Sigmoid colon (tissue), 7 donors: ENCODE results near the gene RPS6KA2. TPM values are rescaled to one million over a fixed set of nuclear protein-coding genes. Genes with fewer than 3 reads are reported as not detected.

Experiments used
- DNase-seq: peaks from one replicate; pipeline ENCODE4 v3.0.0-alpha.2; 2019
- H3K27ac ChIP-seq, 4 donors: fragments of 200-600 bp; sonication (generic); one replicate each; pipeline ENCODE4 v1.5.1; 2016 to 2019; ENCODE audit warnings: mild to moderate bottlenecking in 1 of 4
- H3K27me3 ChIP-seq, 3 donors: fragments of 200-600 bp; sonication (generic); one replicate each; pipeline ENCODE4 v1.5.1; 2019; ENCODE audit warnings: mild to moderate bottlenecking in 1 of 3
- H3K36me3 ChIP-seq, 4 donors: fragments of 200-600 bp; sonication (generic); one replicate each; pipeline ENCODE4 v1.5.1; 2016 to 2019
- H3K4me1 ChIP-seq, 4 donors: fragments of 200-600 bp; sonication (generic); one replicate each; pipeline ENCODE4 v1.5.1; 2017 to 2019
- H3K4me3 ChIP-seq, 4 donors: fragments of 200-600 bp; sonication (generic); one replicate each; pipeline ENCODE4 v1.5.1; 2017 to 2019; ENCODE audit warnings: mild to moderate bottlenecking in 2 of 4, moderate library complexity in 1 of 4
- H3K9me3 ChIP-seq, 4 donors: fragments of 200-600 bp in 3 of 4; sonication (generic) in 3 of 4; one replicate each; pipeline versions ENCODE4 v1.5.1 to v1.6.1; 2013 to 2019
- CTCF ChIP-seq, 4 experiments: fragments of 450-650 bp in 3 of 4; fragments of 200-600 bp in 1 of 4; IDR thresholded peaks; one replicate each; pipeline ENCODE4 v1.5.1; 2016 to 2019; ENCODE audit warnings: antibody characterized with exemption in 4 of 4, mild to moderate bottlenecking in 3 of 4, moderate library complexity in 2 of 4
- EP300 ChIP-seq, 4 donors: sonication (generic); formaldehyde crosslinking; IDR thresholded peaks; one replicate each; pipeline ENCODE4 v1.6.1; 2017; ENCODE audit warnings: antibody characterized with exemption in 4 of 4
- POLR2A ChIP-seq, 2 donors: fragments of 450-650 bp; IDR thresholded peaks; one replicate each; pipeline ENCODE4 v1.6.1; 2016; ENCODE audit warnings: antibody characterized with exemption in 2 of 2, mild to moderate bottlenecking in 2 of 2, moderate library complexity in 2 of 2
- POLR2AphosphoS5 ChIP-seq, 4 donors: sonication (generic); formaldehyde crosslinking; IDR thresholded peaks; one replicate each; pipeline ENCODE4 v1.6.1; 2017; ENCODE audit warnings: antibody characterized with exemption in 4 of 4
- WGBS, 2 donors: extraction: QIAGEN DNeasy Blood & Tissue Kit; methylation state at CpG; one replicate each; pipeline ENCODE4 v1.1.7; 2013; 5-methylcytosine and 5-hydroxymethylcytosine counted together
- intact Hi-C: fragments of 100-400 bp; cut with DNase I; formaldehyde crosslinking; loops from one replicate; pipeline ENCODE4 v1.15.1; 2023
- polyA plus RNA-seq, 3 donors: library from polyadenylated mRNA; stranded (reverse); fragments of 200-250 nt; gene quantifications; one replicate each; pipeline ENCODE4 v1.2.3, GENCODE V29; 2013
- total RNA-seq, 4 donors: library from RNA; depleted of rRNA; stranded (reverse); fragments of >200 nt; gene quantifications; one replicate each; pipeline ENCODE4 v1.1.0, GENCODE V29; 2016
- donor health status: healthy with polysubstance abuse.
- donor health status: Bipolar disorder and iron deficiency.
- donor health status: healthy.

RPS6KA2 gene
- total and polyA plus RNA-seq, 7 donors, result 6.5 to 44.7 (median 27.8) TPM

- TF ChIP-seq POLR2A (IDR thresholded peaks at IDR 0.05) (no peak), EP300 (IDR thresholded peaks at IDR 0.05) (no peak), POLR2AphosphoS5 (IDR thresholded peaks at IDR 0.05) (no peak), CTCF (IDR thresholded peaks at IDR 0.05) (no peak)
- Histone ChIP-seq H3K4me1 (peaks cover 0 to 9% (median 0%) of the 10 kb centered on the region in 4 donors), H3K36me3 (peaks cover 0 to 49% (median 8%) of the 10 kb centered on the region in 4 donors), H3K27ac (no peak overlapping the region), H3K4me3 (no peak overlapping the region), H3K9me3 (no peaks in the 10 kb centered on the region), H3K27me3 (no peaks in the 10 kb centered on the region)
- DNase-seq, result no peak
- intact Hi-C loops, result no loop called here
- WGBS, 2 donors, result 92 to 93% methylated on average over 15 of the region's 15 CpGs
Observed at GRCh38 chr6:166419717-166420116, 207.3 kb downstream of the RPS6KA2 start.

- Histone ChIP-seq H3K4me3 (no peak overlapping the region), H3K4me1 (peaks cover 0 to 9% (median 0%) of the 10 kb centered on the region in 4 donors), H3K27ac (no peak overlapping the region), H3K36me3 (peaks cover 0 to 54% (median 8%) of the 10 kb centered on the region in 4 donors), H3K27me3 (no peaks in the 10 kb centered on the region), H3K9me3 (no peaks in the 10 kb centered on the region)
- no peak for DNase-seq
- TF ChIP-seq POLR2AphosphoS5 (IDR thresholded peaks at IDR 0.05), result no peak
- TF ChIP-seq CTCF (IDR thresholded peaks at IDR 0.05), result no peak
- no peak for TF ChIP-seq EP300 (IDR thresholded peaks at IDR 0.05)
- no peak for TF ChIP-seq POLR2A (IDR thresholded peaks at IDR 0.05)
- WGBS, 2 donors, result 63 to 81% methylated on average over 7 of the region's 7 CpGs
- intact Hi-C loops, result no loop called here
Observed at GRCh38 chr6:166419286-166419685, 207.8 kb downstream of the RPS6KA2 start.

GRCh38 chr6:166418691-166419143, 208.3 kb downstream of the RPS6KA2 start:
- Histone ChIP-seq H3K4me3 (no peak overlapping the region), H3K27me3 (no peaks in the 10 kb centered on the region), H3K4me1 (peaks cover 0 to 6% (median 0%) of the 10 kb centered on the region in 4 donors), H3K27ac (no peak overlapping the region), H3K36me3 (peaks cover 0 to 55% (median 8%) of the 10 kb centered on the region in 4 donors), H3K9me3 (no peaks in the 10 kb centered on the region)
- 86 to 93% methylated on average over 9 of the region's 9 CpGs for WGBS, 2 donors
- TF ChIP-seq EP300 (IDR thresholded peaks at IDR 0.05) (no peak), POLR2AphosphoS5 (IDR thresholded peaks at IDR 0.05) (no peak), CTCF (IDR thresholded peaks at IDR 0.05) (no peak), POLR2A (IDR thresholded peaks at IDR 0.05) (no peak)
- intact Hi-C loops, result no loop called here
- DNase-seq, result no peak

GRCh38 chr6:166417285-166417691, 209.8 kb downstream of the RPS6KA2 start:
- H3K27ac ChIP-seq, result no peak overlapping the region
- H3K4me3 ChIP-seq, result no peak overlapping the region
- intact Hi-C loops, result no loop called here
- TF ChIP-seq CTCF (IDR thresholded peaks at IDR 0.05) (no peak), POLR2A (IDR thresholded peaks at IDR 0.05) (no peak), POLR2AphosphoS5 (IDR thresholded peaks at IDR 0.05) (no peak), EP300 (IDR thresholded peaks at IDR 0.05) (no peak)
- WGBS, 2 donors, result 65 to 88% methylated on average over 6 of the region's 6 CpGs
- no peaks in the 10 kb centered on the region for H3K9me3 ChIP-seq
- no peaks in the 10 kb centered on the region for H3K4me1 ChIP-seq
- H3K27me3 ChIP-seq, result no peaks in the 10 kb centered on the region
- no peak for DNase-seq
- peaks cover 0 to 55% (median 4%) of the 10 kb centered on the region in 4 donors for H3K36me3 ChIP-seq

- peaks cover 0 to 60% (median 3%) of the 10 kb centered on the region in 4 donors for H3K36me3 ChIP-seq
Observed at GRCh38 chr6:166415833-166416347, 211.2 kb downstream of the RPS6KA2 start.

More at GRCh38 chr6:166415833-166416347, 211.2 kb downstream of the RPS6KA2 start:
- intact Hi-C loops, result no loop called here
- H3K4me3 ChIP-seq, result no peak overlapping the region
- no peaks in the 10 kb centered on the region for H3K9me3 ChIP-seq
- H3K27ac ChIP-seq, result no peak overlapping the region
- 84 to 92% methylated on average over 5 of the region's 5 CpGs for WGBS, 2 donors
- H3K27me3 ChIP-seq, result no peaks in the 10 kb centered on the region
- no peak for TF ChIP-seq CTCF (IDR thresholded peaks at IDR 0.05)
- no peak for TF ChIP-seq EP300 (IDR thresholded peaks at IDR 0.05)
- TF ChIP-seq POLR2A (IDR thresholded peaks at IDR 0.05), result no peak
- TF ChIP-seq POLR2AphosphoS5 (IDR thresholded peaks at IDR 0.05), result no peak
- no peak for DNase-seq
- H3K4me1 ChIP-seq, result no peaks in the 10 kb centered on the region
